SHP77 (cell line): ENCODE data around the gene TLR7.

Experiments
- DNase-seq, 2 experiments: peaks; one replicate each; lab custom pipeline; 2025; lab: John Stamatoyannopoulos, UW

The TLR7 gene

DNA sequence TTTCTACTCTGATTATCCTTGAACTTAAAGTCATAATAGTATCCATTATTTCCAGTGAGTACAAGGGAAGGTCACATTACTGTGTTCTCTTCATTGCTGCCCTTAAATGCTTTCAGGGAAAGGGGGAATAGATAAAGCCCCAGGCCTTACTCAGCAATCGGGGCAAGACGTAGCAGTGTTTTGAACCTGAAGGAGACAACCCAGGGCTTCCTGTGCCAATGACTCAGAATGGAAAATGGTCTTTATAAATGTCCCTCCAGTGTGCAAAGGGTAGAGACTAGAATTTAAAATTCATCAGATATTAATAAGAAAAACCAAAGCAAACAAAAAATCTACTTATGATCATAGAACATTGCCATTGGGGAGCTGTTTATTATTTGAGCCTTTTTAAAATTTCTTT lies 63.3 kb downstream of the TLR7 start:
- no peak for DNase-seq

DNA sequence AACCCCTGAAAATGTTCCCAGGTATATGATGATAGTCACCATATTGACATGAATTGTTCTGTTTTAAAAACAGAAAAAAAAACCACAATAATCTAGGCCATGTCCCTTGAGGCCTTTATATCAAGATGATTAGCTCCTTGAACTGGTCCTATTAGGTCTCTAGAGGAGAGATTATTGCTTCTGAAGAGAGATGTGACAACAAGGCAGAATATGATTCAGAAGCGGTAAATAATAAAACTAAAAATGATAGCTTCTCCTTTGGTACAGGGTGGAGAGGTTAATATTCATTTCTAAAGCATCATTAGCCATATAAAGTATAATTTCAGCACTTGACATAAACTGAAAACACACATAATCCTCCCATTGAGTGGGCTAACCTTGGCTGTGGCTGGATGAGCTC lies 65.4 kb downstream of the TLR7 start:
- no peak for DNase-seq

DNA sequence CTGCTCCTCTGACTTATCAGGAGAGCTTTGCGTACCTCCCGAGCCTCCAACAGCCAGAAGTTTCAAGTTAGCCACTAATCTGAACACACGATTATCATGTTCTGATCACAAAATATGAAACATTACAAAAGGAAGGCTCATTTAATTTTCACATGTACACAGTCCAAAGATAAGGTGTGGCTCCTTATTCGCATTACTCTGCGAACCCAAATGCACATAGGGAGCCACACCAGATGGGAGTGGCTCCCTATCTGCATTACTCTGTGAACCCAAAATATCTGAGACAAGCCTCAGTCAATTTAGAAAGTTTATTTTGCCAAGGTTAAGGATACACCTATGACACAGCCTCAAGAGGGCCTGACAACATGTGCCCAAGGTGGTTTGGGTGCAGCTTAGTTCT lies 68.0 kb downstream of the TLR7 start:
- DNase-seq, result no peak

DNA sequence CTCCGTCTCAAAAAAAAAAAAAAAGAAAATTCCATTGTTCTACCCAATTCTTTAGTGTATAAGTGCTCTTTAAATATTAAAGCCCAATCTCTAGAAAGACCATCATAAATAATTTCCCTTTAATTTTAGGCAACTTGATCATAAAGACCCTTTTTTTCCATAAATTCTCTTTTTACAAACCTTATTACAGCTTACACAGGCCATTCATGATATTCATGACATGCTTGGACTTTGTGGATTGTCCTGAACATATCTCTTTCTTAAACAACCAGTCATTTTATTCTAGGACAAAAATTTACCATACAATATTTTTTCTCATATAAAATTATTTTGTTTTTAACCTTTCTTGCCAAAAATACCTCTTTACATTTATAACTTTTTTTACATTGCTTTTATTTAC lies 70.1 kb downstream of the TLR7 start:
- DNase-seq, result no peak
